Activated CD8-positive, alpha-beta memory T cell treated with anti-CD3 and anti-CD28 coated beads for 4 hours (primary cell): ENCODE data around the gene ROBO4.

Experiments used
- DNase-seq, 2 donors: peaks; one replicate each; pipeline ENCODE4 v3.0.0-alpha.2; 2020; ENCODE audit warnings: low read depth in 2 of 2

The ROBO4 gene

DNA sequence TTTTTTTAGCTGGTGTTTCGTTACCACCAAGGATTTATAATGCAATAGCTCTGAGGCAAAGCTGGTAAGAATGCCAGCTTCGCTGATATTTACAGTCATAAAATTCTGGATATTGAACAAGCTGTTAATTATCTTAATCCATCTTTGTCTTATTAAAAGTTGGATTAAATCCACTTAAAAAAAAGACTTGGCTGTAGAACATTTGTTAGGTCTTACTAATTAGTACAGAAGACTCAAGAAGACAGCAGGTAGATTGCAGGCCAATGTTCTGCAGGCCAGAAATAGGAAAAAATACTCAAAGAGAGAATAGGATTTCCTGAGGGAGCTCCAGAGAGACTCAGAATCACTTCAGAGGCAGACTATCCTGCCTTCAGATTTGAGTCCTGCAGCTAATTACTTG, 7.5 kb downstream of the ROBO4 start:
- no peak for DNase-seq

DNA sequence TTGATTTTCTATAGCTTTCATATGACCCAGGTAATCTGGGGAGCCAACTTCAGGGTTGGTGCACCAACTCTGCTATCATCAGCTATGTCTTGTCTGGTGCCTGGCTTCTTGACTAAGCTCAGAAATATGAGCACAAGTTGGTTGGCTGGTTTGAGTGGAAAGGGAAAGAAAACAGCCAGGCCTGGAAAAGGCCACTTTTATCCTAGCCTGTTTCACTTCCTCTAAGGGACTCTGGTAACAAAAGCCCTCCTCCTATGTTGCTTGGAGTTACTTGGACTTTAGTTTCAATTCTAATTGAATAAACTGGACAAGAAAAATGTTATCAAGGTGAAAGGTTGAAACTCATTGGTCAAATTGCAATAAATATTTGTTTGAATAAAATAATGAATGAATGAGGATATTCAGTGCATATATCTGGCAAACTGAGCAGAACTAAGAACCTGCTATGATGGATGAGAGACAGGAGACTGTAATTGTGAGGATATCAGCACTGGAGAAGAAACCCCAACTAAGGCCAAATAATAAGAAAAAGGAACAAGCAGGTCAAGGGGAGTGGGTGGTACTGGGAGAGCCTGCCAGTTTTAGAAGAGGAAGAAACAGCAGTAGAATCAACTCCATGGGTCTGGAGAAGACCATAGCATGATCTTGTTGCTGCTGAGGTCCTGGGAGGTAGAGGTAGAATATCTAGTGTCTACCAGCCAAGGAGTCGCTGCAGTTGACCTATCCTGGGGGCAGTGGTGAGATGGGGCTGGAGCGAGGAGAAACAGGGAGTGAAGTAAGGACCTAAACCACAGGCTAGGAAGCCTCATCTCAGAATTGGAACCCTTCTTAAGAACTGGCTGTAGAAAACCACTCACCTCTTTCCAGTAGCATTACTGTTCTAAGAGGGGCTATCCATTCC, 8.2 kb downstream of the ROBO4 start:
- no peak for DNase-seq

DNA sequence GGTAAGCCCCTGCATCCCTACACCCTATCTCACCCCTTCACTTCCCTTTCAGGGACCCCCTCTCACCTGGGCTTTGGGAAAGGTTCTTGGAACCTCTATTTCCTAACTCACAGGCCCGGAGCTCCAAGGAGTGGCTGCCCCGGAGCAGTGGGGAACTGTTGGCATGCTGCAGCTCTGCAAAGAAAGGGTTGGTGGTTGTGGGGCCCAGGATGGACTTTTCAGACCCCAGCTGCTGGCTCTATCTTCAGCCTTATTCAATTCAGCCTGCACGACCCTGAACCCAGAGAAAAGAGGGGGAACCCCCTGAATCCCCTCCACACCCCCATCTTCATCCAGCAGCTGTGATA, 10.0 kb downstream of the ROBO4 start:
- DNase-seq = no peak

GRCh38 chr11:124886978-124887666, 10.5 kb downstream of the ROBO4 start:
- no peak for DNase-seq

DNA sequence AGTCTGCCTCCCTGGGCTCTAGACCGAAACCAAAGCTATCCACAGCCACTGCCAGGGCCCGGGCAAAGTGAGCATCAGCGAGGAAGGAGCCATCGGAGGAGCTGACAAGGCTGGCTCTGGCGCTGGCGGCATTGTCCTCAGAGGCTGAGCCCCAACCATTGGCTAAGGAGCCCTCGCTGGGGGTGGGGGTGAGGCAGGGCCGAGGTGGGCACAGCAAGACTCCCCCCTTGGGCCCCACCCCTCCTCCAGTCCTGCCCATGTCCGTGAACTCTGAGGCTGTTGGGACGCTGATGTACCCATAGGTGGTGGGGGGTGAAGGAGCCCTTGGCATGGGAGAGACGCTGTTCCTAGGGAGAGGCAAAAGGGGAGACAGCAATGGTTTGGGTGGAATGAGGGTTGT, 11.2 kb downstream of the ROBO4 start:
- no peak for DNase-seq

DNA sequence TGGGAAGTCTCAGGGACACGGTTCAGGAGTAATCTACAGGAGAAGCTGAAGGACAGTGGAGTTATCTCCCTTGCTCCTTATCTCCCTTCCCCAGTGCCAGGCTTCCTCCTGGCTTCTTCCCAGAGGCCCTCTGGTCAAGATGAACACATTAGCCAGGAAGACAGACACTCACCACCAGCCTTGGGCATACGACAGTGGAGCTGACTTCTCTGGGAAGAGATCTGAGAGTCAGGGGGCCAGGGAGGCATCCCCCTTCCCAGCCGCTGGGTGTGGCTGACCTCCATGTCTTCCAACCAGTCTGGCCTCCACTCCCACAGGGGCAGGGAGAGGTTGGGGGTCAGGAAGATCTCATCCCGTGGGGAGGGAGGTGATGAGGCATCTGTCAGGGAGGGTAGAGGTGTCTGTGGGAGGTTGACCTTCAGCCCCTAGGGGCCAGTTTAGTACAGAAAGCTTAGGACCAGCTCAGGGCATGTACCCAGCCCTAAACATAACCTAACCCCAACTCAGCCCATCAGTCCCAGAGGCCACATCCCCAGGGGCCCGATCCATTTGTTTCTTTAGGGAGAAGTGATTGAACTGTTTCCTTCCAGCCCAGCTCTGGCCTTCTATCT, 12.7 kb downstream of the ROBO4 start:
- DNase-seq = no peak

GRCh38 chr11:124884340-124884739, 13.3 kb downstream of the ROBO4 start:
- no peak for DNase-seq

DNA sequence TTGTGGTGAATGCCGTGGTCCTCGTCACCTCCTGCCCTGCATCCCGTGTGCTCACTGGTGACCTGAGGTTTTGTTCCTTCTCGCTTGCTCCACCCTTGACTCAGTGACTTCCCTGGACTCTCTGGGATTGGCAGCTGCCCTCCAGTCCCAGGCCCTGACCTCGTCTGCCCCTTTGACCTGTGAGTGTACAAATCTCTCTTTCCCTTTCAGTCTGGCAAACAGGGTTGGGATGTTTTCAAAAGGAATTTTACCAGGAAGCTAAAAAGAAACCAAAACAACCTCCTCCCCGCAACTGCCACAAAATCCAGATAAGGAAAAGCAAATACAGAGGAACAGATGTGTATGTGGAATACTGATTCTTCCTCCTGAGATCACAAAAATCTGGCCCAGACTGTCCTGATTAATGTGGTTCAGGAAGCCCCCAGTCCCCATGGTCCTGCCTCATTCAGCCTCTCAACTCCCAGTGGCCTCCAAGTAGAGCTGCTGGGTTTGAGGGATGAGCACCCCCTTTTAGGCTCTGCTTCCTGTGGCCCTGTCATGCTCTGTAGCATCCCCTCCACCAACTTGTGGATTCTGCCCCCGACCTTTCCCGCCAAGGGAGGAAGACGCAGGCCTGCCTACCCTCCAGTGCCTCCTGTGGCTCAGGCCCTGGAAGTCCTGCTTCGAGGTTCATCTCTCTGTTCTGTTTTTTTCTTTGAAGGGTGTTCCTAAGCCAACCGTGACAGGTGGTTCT, 15.2 kb downstream of the ROBO4 start:
- no peak for DNase-seq

GRCh38 chr11:124880958-124881357, 16.7 kb downstream of the ROBO4 start:
- DNase-seq = no peak

- DNase-seq = no peak
Observed at GRCh38 chr11:124880290-124880611, 17.4 kb downstream of the ROBO4 start.

DNA sequence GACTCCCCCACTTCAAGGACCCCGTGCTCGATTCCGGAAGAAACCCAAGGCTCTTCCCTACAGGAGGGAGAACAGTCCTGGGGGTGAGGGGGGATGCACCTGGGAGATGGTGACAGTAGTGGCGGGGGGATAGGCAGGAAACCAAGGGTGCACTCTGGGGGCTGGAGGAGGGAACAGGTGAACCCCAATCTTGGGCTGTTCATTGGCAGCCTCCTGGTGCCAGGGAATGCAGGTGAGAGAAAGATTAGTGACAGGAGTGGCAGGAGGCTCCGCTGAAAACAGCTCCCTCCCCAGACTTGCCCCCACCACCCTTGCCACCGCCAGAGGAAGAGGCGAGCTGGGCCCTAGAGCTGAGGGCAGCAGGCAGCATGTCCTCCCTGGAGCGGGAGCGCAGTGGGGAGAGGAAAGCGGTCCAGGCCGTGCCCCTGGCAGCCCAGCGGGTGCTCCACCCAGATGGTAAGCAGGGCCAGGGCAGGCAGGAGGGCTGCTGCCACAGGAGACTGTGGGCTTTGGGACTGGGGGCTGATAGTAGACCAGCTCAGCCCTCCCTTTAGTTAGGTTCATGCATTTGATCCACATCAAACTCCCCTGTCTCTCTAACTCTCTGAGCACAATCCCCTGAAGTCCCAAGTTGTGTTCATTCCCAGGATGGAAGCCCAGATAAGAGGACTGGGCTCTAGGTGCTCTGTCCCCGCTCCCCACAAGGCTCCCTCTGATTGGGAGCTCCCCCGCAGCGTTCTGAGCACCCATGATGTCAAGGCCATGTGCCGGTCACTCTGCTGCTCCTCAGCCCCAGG, 18.0 kb downstream of the ROBO4 start:
- DNase-seq = no peak

DNA sequence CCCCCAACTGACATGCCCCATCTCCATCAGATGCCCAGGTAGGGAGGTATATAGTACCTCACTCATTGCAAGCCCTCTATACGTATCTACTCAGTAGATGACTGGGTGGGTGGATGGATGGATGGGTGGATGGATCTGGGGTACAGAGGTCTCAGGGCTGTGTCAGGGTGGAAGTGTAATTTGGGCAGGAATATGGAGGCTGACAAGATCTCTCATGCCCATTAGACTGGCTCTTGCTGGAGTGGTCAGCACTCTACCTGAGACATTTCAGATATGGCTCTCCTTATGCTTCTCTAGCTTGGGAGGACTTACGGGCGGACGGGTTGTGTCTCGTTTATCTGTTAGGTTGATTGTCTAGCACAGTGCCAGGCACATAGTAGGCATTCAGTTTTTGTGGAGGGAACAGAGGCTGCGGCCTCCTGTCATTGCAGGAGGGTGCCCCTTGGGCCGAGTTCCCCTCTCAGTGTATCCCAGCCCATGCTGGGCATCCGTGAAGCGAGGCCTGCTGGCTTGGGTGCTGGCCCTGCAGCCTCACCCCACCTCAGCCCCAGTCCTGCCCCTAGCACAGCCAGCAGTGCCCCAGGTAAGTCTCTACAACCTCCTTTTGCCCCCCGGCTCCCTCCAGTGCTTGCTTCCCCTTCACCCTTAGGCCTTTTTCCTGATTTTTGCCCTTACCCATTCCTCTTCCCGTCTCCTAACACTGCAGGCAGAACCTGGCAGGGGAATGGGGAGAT, 18.7 kb downstream of the ROBO4 start:
- DNase-seq = no peak

- DNase-seq = no peak
Observed at GRCh38 chr11:124877910-124878758, 19.5 kb downstream of the ROBO4 start.

DNA sequence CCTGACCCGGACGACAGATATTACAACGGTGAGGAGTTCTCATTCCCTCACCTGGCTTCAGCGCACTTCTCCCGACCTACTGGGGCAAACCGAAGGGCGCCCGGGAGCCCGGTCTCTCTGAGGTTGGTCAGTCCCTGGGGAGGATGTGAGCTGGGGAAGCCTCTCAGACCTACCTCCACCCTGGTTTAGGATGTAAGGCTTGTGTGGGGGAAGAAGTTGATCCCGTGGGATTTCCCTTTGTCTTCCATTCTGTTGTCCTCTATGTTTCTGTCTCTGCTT, 20.1 kb downstream of the ROBO4 start:
- DNase-seq = no peak

DNA sequence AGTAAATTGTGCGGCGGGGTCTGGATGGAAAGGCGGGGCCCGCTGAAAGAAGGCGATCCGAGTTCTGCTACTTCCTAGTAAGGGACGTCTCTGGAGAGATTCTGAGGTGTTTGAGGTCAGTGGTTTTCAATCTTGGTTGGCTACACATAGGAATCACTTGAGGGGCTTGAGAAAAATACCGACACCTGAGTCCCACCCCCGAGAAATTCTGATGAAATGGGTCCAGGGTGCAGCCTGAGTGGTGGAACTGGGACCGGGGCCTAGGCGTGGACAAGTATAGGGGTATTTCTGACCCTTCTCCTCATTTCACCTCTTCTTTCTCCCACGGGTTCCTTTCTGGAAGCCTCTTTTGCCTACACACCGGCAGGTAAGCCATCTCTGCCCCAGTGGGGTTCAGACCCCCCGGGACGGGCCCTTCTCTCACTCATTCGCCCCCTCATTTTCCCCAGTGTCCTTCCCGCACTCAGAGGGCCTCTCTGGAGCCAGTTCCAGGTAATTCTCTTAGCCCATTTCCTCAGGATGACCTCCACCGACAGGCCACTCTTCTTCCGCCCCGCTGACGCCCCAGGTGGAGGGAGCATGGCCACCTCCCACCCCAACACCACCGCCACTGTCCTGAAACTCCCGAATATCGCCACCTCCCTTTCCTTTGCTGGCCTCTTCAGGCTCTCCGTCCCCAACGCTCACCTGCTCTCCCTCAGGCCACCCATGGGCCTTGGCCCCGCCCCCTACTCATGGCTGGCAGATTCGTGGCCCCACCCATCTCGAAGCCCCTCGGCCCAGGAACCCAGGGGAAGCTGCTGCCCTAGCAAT, 20.6 kb downstream of the ROBO4 start:
- no peak for DNase-seq

DNA sequence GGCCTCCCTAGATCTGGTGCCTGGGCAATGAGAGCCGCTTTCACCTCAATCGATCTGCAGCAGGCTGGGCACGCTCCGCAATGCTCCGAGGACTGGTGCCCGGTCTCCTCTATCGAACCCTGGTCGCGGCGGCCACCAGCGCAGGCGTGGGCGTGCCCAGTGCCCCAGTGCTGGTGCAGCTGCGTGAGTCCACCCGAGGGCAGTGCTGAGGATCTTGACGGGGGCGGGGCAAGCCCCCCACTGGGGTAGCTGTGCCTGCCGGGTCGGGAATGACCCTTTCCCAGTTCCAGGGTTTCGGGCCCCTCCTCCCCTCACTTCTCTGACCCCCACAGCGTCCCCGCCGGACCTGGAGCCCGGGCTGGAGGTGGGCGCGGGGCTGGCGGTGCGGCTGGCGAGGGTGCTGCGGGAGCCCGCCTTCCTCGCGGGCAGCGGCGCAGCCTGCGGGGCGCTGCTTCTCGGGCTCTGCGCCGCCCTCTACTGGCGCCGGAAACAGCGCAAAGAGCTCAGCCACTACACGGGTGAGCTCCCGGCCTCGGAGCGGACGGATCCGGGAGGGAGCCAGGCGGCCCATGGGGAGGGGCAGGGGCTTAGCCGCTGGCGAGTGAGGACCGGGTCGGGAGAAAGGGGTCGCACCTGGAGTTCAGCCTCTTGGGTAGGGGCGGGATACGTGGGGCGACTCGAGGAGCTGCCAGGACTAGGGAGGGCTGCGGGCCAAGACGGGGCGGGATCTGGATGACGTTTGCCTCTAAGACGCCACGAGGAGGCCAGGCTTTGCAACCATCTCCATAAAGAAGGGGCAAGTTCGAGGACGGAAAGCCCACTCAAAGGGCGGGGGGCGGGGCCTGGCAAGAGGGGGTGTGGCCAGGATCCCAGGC, 21.5 kb downstream of the ROBO4 start:
- peak; percentile 55 to 69 for DNase-seq

DNA sequence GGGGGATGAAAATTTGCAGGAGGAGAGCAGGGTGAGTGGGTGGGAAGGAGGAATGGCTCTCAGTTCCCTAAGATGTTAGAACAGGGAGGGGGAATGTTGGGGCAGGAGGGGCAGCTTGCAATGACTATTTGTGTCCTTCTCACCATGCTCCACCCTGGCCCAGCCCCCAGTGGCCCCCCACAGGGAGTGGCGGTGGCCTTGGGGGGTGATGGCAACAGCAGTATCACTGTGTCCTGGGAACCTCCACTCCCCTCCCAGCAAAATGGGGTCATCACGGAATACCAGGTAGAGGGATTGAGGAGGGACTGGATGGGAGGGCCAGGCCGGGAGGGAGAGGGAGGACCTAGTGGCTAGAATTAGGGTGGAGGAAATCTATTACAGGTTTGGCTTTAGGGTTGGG, 22.3 kb downstream of the ROBO4 start:
- no peak for DNase-seq

- no peak for DNase-seq
Observed at GRCh38 chr11:124874571-124875255, 23.0 kb downstream of the ROBO4 start.
